ENCODE data around the gene HHATL. TPM values are rescaled to one million over a fixed set of nuclear protein-coding genes. Genes with fewer than 3 reads are reported as not detected.

Gene HHATL
- total and polyA plus RNA-seq, 10 of the 15 experiments (the other 5 are each of a cell fraction or from before 2014, with no cell fraction given): not detected

- Histone ChIP-seq H3K9ac (ENCODE audit: control insufficient read depth, insufficient read depth, low read length) (no peak overlapping the region), H3K4me3 (no peak overlapping the region), H3K27me3 (replicated peaks in 1 of 2; ENCODE audit: control insufficient read depth in 2 of 2, insufficient read depth in 2 of 2, low read length in 1 of 2) (no peaks in the 10 kb centered on the region; a peak in 2 of 4 replicates), H2AFZ (ENCODE audit: control insufficient read depth, low read depth, low read length) (no peak overlapping the region), H3K27ac (ENCODE audit: control insufficient read depth, insufficient read depth) (no peak overlapping the region), H3K79me2 (ENCODE audit: control insufficient read depth, insufficient read depth, low read length) (no peaks in the 10 kb centered on the region), H3K9me3 (replicated peaks; ENCODE audit: control insufficient read depth, insufficient read depth, low read length) (no peaks in the 10 kb centered on the region), H3K4me1 (ENCODE audit: control insufficient read depth, insufficient read depth, low read length) (no peaks in the 10 kb centered on the region), H3K36me3 (ENCODE audit: control insufficient read depth in 2 of 2, insufficient read depth in 2 of 2, low read length in 1 of 2) (no peaks in the 10 kb centered on the region), H3K4me2 (ENCODE audit: control insufficient read depth, insufficient read depth) (no peak overlapping the region), H4K20me1 (ENCODE audit: control insufficient read depth, insufficient read depth) (no peaks in the 10 kb centered on the region)
- POLR2A ChIA-PET: no interaction called here
- ATAC-seq: no peak
- in situ Hi-C loops (cut with MboI) (no loop called here), intact Hi-C loops (cut with micrococcal nuclease; ENCODE audit: unreplicated experiment) (no loop called here)
- FAIRE-seq: no peak
- RAD21 ChIA-PET (ENCODE audit: unreplicated experiment): no interaction called here
- BruUV-seq (replicated peaks): no TSS peak
- TF ChIP-seq MLLT1 (IDR thresholded peaks at IDR 0.05) (no peak), MEF2A (IDR thresholded peaks at IDR 0.05; ENCODE audit: insufficient read depth, low read depth, low read length) (no peak), ETV6 (conservative IDR thresholded peaks at IDR 0.05 in 1 of 2, IDR thresholded peaks at IDR 0.05 in 1 of 2; ENCODE audit: borderline replicate concordance in 1 of 2, low read depth in 1 of 2) (no peak), ZNF274 (IDR thresholded peaks at IDR 0.05; ENCODE audit: insufficient read depth, insufficient read length) (no peak), GABPA (IDR thresholded peaks at IDR 0.05; ENCODE audit: low read depth) (no peak), ATF2 (IDR thresholded peaks at IDR 0.05; ENCODE audit: low read length) (no peak), MYC (IDR thresholded peaks at IDR 0.05; ENCODE audit: insufficient read depth, insufficient read length, insufficient replicate concordance, low read length, severe bottlenecking) (no peak), RB1 (IDR thresholded peaks at IDR 0.05; ENCODE audit: borderline replicate concordance) (no peak), SP1 (IDR thresholded peaks at IDR 0.05; ENCODE audit: low read depth, low read length) (no peak), RAD21 (IDR thresholded peaks at IDR 0.05; ENCODE audit: insufficient read depth, low read depth, low read length) (no peak), YBX1 (IDR thresholded peaks at IDR 0.05) (no peak), IKZF1 (conservative IDR thresholded peaks at IDR 0.05) (no peak)
- WGBS (ENCODE audit: insufficient coverage, insufficient replicate concordance, low lambda C conversion rate, missing lambda C conversion rate): 54% methylated on average over 4 of the region's 4 CpGs
- no peak for DNase-seq (ENCODE audit: low read depth, low spot score)
- SMC1A ChIA-PET (ENCODE audit: uncharacterized antibody, unreplicated experiment): no interaction called here
- CTCF ChIA-PET: interaction anchor here (0.7 kb wide), 1 partner anchor 117 kb away, joined by 5 read pairs; no protein-coding TSS in a partner anchor
Observed at GRCh38 chr3:42714171-42714852, 11.7 kb upstream of the HHATL start.
